Measurements from ENCODE around the gene IQGAP3.
A peak's percentile ranks its signal among the peaks of the same experiment; 100 is the strongest.
"Not testable (repeated sequence)": the region's sequence is repeated elsewhere in the genome, so short reads cannot be mapped to it uniquely, and the experiment has no call there.

IQGAP3 gene, protein sequence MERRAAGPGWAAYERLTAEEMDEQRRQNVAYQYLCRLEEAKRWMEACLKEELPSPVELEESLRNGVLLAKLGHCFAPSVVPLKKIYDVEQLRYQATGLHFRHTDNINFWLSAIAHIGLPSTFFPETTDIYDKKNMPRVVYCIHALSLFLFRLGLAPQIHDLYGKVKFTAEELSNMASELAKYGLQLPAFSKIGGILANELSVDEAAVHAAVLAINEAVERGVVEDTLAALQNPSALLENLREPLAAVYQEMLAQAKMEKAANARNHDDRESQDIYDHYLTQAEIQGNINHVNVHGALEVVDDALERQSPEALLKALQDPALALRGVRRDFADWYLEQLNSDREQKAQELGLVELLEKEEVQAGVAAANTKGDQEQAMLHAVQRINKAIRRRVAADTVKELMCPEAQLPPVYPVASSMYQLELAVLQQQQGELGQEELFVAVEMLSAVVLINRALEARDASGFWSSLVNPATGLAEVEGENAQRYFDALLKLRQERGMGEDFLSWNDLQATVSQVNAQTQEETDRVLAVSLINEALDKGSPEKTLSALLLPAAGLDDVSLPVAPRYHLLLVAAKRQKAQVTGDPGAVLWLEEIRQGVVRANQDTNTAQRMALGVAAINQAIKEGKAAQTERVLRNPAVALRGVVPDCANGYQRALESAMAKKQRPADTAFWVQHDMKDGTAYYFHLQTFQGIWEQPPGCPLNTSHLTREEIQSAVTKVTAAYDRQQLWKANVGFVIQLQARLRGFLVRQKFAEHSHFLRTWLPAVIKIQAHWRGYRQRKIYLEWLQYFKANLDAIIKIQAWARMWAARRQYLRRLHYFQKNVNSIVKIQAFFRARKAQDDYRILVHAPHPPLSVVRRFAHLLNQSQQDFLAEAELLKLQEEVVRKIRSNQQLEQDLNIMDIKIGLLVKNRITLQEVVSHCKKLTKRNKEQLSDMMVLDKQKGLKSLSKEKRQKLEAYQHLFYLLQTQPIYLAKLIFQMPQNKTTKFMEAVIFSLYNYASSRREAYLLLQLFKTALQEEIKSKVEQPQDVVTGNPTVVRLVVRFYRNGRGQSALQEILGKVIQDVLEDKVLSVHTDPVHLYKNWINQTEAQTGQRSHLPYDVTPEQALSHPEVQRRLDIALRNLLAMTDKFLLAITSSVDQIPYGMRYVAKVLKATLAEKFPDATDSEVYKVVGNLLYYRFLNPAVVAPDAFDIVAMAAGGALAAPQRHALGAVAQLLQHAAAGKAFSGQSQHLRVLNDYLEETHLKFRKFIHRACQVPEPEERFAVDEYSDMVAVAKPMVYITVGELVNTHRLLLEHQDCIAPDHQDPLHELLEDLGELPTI (N-terminal part only)

DNA sequence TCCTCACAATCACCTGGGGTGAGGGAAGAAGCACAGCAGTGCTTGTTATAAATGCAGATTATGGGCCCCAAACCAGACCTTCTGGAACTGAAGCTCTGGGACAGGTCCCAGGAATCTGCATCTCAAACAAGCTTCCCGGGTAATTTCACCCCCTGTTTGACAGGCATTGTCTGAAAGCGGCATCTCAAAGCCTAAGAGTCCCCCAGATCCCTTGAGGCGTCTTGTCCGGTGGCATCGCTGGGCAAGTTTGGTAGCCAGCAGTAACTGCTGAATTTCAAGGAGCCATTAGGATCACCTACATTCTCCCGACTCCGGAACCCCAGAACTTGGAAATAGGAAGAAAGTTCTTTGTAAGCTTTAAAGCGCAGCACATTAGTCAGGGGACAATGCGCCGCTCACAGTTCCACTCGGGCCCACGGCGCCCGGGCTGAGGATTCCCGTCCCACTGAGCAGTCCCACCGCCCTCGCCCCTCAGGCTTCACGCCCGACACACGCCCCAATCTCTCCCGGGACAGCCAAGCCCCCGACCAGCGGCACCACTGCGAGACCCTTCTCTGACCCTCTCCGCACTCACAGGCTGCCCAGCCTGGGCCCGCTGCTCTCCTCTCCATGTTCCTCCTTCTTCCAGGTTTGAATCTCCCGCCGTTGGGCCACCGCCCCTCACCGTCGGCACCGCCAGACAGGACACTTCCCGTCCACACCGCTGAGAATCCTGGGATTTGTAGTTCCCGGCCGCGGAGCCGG is at the start of gene IQGAP3:
Gene IQGAP3, minus strand, starts transcription at position 647 of the 744 bp plus-strand sequence. Its CDS starts 36 bp downstream, at position 611.
- DNase-seq (ENCODE audit: low spot score), result peak; percentile 99

- no peak for DNase-seq (ENCODE audit: low spot score)
Measured at GRCh38 chr1:156619582-156619955, 47.2 kb upstream of the IQGAP3 start.

DNA sequence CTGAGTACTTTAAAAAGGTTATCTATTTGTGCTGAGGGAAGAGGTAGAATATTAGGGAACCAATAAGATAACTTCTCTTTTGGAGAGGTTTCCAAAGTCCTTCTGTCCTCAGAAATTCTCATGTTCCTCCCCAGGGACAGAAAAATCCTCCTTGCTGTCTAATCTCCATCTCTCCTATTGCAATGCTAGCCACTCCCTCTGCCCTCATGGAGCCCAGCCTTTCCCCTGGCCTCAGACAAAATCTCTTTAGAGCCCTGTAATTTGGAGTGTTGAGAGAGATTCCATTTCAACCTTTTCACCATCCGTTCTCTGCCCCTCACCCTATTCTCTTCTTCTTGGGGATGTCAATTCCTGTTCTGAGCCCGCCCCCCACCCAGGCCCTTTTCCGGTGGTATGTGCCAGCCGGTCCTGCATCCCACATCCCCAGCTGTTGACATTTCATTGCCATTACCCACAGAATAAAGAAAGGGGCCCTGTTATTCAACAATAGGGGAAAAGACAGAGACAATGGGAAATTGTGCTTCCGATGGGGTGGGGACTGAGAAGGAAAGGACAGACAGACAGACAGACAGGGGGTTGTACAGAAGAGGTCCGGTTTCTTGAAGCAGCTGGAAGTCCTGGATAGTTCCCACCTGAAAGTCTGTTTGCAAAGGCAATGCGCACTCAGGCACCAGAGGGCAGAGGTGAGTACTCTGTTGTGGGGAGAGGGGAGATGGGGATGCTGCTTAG is 46.7 kb upstream of the IQGAP3 start, which contains the start of gene HAPLN2:
Gene HAPLN2, plus strand, starts transcription at position 563 of the 729 bp plus-strand sequence. CDS start 4,076 bp downstream, outside the sequence.
- DNase-seq (ENCODE audit: low spot score), result peak; percentile 71

- DNase-seq (ENCODE audit: low spot score), result no peak
Measured at GRCh38 chr1:156616463-156616862, 44.1 kb upstream of the IQGAP3 start.

DNA sequence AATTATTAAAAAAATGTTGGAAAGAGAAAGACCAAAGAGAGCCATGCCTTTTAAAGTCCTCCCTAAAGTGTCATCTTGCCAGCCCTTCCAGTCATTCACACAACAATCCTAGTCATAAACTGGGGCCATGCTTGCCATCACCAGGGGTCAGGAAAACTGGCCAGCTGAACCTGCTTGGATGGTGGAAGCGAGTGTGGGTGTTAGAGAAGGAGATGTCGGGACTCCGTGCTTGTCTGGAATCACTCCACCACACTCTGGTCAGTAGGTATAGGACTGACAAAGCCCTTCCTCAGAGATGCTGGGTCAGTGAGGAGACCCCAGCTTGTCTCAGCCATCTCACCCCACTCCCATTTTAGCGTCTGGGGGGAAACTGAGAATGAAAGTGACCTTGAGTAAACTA is 43.6 kb upstream of the IQGAP3 start:
- no peak for DNase-seq (ENCODE audit: low spot score)

DNA sequence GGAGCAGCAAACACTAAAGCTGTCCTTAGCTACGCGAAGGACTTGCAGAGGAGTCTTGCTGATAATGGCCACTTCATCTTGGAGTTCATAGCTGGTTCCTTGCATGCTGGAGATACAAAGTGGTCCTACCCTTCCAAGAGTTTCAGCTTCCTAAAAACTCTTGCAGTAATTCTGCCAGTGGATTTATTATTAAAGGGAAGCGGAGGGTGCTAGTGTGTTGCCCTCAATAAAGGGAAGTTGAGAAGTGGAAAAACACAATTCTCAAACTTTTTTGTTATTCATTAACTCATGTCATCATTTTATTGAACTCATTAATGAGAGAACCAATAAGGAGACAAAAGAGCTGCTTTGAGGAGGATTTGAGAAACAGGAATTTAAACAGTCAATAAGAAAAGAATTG is 40.3 kb upstream of the IQGAP3 start:
- no peak for DNase-seq (ENCODE audit: low spot score)

- DNase-seq (ENCODE audit: low spot score), result not testable (repeated sequence)
Measured at GRCh38 chr1:156610072-156610471, 37.7 kb upstream of the IQGAP3 start.

GRCh38 chr1:156608981-156609380 is 36.6 kb upstream of the IQGAP3 start:
- peak; percentile 85 for DNase-seq (ENCODE audit: low spot score)

DNA sequence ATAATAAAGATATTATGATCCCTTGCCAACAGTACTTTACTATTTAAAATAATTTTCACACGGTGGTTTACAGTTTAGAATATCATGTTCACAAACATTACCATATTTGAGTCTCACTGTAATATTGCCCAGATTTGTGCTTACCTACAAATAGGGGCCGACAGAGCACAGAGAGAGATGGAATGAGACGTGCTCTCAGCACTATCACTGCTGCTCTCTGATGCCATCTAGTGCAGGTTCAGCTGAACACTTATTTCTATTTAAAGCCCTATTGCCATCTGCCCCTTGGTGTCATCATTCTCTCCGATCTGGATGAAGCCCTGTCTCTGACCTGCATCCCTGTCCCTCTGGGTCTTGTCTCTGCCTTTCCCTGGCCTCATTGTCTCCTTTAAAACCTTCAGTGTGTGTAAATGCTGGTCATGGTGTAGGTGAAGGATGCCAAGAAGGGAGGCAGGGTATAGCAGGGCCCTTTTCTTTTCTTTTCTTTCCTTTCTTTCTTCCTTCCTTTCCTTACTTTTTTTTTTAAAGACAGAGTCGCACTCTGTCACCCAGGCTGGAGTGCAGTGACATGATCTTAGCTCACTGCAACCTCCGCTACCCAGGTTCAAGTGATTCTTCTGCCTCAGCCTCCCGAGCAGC is 35.8 kb upstream of the IQGAP3 start:
- DNase-seq (ENCODE audit: low spot score), result peak; percentile 82

DNA sequence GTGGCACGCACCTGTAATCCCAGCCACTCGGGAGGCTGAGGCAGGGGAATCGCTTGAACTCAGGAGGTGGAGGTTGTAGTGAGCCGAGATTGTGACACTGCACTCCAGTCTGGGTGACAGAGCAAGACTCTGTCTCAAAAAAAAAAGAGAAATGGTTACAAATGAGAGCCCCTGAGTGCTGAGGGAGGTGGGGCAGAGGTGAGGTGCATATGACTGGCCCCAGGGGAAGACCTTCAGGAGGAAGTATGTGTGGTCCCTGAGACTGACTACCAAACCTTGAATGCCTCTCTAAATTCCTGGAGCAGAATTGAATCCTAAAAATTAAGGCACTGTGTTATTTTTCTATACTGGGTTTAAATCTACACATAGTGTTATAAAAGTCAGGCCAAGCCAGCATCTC is 35.0 kb upstream of the IQGAP3 start:
- DNase-seq (ENCODE audit: low spot score), result not testable (repeated sequence)

DNA sequence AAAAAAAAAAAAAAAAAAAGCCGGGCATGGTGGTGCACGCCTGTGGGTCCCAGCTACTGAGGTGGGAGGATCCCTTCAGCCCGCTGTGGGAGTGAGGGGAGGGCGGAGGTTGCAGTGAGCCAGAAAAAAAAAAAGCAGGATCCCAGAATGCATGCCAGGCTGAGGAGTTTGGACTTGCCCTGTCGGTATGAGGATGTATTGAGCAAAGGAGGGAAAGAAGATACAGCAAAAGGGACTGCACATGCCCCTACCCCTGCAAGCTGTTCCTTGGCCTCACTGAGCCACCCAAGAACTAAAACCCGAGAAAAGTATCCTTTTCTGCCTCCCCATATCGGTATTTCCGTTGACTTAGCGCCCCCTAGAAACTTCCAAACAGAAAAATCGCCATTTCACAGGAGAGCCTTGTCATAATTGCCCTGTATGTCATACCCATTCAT is 30.2 kb upstream of the IQGAP3 start:
- no peak for DNase-seq (ENCODE audit: low spot score)

DNA sequence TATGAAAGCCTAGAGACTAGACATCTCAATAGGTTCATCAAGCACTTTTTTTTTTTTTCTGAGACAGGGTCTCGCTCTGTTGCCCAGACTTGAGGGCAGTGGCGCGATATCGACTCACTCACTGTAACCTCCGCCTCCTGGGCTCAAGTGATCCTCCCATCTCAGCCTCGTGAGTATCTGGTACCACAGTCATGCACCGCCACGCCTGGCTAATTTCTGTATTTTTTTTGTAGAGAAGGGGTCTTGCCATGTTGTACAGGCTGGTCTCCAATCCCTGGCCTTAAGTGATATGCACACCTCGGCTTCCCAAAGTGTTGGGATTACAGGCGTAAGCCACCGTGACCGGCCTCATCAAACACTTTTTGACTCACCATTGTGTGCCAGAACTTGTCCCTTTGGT is 29.5 kb upstream of the IQGAP3 start:
- no peak for DNase-seq (ENCODE audit: low spot score)

GRCh38 chr1:156601122-156601830 is 28.9 kb upstream of the IQGAP3 start, which contains the start of gene GPATCH4:
Gene GPATCH4 (minus strand): TSS chr1:156601479.
- peak; percentile 88 for DNase-seq (ENCODE audit: low spot score)

- DNase-seq (ENCODE audit: low spot score), result no peak
Measured at GRCh38 chr1:156600733-156601121, 28.4 kb upstream of the IQGAP3 start.

DNA sequence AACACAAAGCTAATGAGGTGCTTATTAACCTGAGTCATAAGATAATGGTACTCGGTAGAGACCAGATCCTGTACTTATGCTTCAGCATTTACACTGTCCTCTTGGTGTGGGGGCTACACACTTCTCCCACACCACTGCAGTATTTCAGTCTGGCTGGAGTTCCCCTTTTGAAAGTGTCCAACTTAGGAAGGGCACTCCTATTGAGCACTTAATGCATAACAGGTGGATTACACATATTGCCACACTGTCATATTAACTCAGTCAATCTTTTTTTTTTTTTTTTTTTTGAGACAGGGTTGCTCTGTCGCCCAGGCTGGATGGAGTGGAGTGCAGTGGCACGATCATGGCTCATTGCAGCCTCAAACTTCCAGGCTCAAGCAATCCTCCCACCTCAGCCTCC is 27.4 kb upstream of the IQGAP3 start:
- no peak for DNase-seq (ENCODE audit: low spot score)

DNA sequence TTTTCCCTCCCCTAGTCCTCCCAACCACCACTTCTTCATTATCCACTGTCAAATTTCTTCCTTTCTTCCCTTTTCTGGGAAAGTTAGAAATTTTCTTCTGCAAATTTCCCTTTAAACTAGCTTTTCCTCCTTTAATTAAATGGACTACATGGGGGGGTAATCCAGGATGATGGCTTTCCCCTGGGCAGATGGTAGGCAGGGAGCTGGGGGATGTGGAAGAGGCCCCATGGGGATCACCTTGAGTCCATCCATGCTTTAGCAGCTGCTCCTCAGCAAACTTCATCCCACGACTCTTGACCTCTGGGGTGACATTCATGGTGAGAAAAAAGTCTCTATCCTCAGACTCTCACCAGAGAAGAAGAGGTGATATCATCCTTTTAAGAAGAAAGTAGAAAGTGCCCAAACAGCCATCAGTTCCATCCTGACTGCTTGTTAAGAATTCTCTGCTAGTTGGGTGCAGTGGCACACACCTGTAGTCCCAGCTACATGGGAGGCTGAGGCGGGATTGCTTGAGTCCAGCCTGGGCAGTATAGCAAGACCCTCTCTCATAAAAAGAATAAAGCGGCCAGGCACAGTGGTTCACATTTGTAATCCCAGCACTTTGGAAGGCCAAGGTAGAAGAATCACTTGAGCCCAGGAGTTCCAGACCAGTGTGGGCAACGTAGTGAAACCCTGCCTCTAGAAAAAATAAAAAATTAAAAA is 26.5 kb upstream of the IQGAP3 start:
- no peak for DNase-seq (ENCODE audit: low spot score)

DNA sequence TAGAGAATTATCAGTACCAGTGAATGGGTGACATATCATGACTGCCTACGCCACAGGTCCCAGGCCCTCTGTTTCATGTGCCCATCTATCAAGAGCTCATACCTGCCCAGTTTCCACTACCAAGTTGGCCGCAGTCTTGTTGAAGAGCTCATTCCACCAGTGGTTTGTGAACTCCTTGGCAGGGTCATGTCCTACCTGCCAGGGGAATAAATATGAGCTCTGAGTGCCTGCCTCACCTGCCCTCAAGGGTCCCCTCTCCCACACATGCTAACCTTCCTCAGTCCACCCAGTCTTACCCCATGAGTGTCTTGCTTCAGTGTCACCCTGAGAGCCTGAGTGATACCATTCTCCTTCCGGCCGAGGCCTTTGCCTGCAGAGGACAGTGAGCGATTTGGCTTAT is 25.8 kb upstream of the IQGAP3 start:
- DNase-seq (ENCODE audit: low spot score), result no peak

DNA sequence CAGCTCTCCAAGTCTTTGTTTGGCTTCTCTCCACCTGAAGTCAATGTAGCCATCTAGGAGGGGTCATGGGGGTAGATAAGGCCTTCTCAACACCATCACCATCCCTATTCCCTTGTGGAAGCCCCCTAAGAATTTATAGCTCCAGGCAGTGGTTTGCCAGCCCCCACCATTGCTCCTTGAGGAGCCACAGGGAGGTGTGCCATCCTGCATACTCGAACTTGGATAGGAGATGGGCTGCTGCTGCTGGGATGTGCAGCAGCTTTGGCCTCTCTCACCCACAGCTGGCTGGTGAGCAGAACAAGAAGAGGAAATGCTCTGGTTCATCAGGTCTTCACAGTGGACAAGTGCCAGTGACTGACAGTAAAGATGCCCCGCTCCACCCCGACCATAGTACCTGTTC is 24.1 kb upstream of the IQGAP3 start:
- no peak for DNase-seq (ENCODE audit: low spot score)

GRCh38 chr1:156595016-156595415 is 22.7 kb upstream of the IQGAP3 start:
- no peak for DNase-seq (ENCODE audit: low spot score)

All from D341Med (cell line).